ENCODE results near the gene RHOT2.

DNA sequence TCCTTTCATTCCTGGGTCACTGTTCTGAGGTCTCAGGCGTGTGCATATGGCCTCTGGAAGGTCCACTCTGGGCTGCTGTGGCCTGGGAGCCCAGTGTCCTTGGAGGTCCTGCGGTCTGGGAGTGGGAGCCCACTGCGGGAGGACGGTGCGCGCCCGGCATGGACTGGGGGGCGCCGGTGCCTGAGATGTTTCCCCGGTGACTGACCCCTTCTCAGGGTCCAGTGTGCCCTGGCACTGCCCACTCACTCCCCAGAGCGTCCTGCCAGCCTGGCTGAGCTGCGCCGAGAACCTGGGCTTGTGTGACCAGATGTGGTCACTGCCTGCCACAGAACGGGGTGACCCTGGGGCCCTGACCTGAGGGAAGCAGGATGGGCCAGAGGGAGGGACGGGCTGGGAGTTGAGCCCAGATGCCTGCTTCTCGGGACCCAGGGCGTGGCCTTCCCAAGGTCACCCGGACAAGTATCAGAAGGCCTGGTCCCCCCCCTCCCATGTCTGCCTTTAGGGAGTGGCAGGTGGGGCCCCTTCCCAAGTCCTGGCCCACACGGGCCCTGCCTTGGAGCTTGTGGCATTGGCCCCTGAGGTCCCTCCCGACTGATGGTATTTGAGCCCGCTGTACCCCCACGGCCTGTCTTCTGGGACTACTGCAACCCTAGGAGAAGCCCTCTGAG, 6.4 kb downstream of the RHOT2 start:
- TF ChIP-seq, protein P1, sequence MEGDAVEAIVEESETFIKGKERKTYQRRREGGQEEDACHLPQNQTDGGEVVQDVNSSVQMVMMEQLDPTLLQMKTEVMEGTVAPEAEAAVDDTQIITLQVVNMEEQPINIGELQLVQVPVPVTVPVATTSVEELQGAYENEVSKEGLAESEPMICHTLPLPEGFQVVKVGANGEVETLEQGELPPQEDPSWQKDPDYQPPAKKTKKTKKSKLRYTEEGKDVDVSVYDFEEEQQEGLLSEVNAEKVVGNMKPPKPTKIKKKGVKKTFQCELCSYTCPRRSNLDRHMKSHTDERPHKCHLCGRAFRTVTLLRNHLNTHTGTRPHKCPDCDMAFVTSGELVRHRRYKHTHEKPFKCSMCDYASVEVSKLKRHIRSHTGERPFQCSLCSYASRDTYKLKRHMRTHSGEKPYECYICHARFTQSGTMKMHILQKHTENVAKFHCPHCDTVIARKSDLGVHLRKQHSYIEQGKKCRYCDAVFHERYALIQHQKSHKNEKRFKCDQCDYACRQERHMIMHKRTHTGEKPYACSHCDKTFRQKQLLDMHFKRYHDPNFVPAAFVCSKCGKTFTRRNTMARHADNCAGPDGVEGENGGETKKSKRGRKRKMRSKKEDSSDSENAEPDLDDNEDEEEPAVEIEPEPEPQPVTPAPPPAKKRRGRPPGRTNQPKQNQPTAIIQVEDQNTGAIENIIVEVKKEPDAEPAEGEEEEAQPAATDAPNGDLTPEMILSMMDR (IDR thresholded peaks at IDR 0.05) = no peak
- TF ChIP-seq POLR2A (IDR thresholded peaks at IDR 0.05) = no peak

Data from adrenal gland (tissue), 5 donors.